GM10248 (cell line): Measurements from ENCODE around the gene ANKRD33.

Experiments
- CTCF ChIA-PET: fragments of 300-600 bp; sonication (Branson Sonifier 250); formaldehyde crosslinking; extraction: SDS; loops from one replicate; lab custom pipeline; 2021; ENCODE audit warnings: antibody characterized with exemption; lab: Yijun Ruan, JAX
- POLR2A ChIA-PET: fragments of 350-650 bp; sonication (Branson Sonifier 250); formaldehyde crosslinking; extraction: SDS; loops from one replicate; lab custom pipeline; 2020; ENCODE audit warnings: antibody characterized with exemption; lab: Yijun Ruan, JAX
- DNase-seq: peaks from one replicate; pipeline ENCODE4 v3.0.0; 2012; ENCODE audit errors: extremely low spot score
- TF ChIP-seq, protein P1 (sequence below): IDR thresholded peaks from 2 replicates; pipeline ENCODE4 v1.5.1; 2012; ENCODE audit warnings: mild to moderate bottlenecking, low read depth; ENCODE audit errors: extremely low read depth, missing control alignments, control extremely low read depth

Gene ANKRD33

DNA sequence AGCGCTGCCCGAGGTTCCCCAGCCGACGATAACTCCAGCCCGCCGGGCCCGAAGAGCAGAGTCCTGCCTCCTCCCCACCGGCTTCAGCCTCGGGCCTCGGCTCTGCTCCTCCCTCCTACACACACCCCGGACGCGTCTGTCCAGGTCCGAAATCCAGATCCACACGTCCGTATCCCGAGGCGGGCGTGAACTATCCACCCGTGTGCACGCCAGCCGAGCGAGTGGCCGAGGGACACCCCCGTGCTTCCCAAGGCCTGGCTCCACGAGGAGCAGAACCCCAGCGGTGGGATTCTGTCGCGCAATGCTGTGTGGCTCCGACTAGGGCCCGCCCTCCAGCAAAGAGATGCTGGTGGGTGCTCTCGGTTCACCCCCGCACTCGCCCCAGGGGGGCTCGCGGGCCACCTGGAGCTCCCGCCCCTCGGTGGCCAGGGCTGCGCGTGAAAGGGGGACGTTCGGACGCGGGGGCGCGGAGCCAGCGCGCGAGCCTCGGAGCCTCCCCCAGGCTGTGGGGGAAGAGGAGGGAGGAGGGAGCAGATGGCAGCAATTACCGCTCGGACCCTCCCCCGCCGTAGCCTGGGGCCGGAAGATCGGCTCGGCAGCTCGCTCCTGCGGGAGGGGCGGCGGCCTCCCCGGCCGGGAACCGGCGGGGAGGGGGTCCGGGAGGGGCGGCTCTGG, 18.9 kb upstream of the ANKRD33 start:
- ChIA-PET CTCF (interaction anchor here (1.4 kb wide), 1 partner anchor 10 kb away, joined by 3 read pairs; no protein-coding TSS in a partner anchor), POLR2A (no interaction called here)
- TF ChIP-seq, protein P1, sequence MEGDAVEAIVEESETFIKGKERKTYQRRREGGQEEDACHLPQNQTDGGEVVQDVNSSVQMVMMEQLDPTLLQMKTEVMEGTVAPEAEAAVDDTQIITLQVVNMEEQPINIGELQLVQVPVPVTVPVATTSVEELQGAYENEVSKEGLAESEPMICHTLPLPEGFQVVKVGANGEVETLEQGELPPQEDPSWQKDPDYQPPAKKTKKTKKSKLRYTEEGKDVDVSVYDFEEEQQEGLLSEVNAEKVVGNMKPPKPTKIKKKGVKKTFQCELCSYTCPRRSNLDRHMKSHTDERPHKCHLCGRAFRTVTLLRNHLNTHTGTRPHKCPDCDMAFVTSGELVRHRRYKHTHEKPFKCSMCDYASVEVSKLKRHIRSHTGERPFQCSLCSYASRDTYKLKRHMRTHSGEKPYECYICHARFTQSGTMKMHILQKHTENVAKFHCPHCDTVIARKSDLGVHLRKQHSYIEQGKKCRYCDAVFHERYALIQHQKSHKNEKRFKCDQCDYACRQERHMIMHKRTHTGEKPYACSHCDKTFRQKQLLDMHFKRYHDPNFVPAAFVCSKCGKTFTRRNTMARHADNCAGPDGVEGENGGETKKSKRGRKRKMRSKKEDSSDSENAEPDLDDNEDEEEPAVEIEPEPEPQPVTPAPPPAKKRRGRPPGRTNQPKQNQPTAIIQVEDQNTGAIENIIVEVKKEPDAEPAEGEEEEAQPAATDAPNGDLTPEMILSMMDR = no peak
- no peak for DNase-seq

DNA sequence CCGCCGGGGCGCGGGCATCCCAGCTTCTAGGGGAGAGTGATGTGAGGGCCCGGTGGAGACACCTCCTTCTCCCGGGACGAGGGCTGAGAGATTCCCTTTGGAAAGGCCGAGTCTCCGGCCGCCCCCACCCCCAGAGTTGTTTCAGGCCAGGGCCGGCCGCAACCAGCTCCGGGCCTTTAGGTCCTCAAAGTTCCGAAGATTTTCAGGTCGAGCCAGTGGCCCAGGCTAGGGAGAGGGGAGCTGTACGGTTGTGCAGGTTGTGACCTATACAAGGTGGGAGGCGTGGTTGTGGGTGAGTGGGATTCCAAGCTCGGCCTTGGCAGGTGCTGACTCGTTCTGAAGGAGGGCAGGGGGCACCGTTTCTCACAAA, 18.4 kb upstream of the ANKRD33 start:
- TF ChIP-seq, protein P1 = no peak
- CTCF ChIA-PET = interaction anchor here (1.4 kb wide), 1 partner anchor 10 kb away, joined by 3 read pairs; no protein-coding TSS in a partner anchor
- POLR2A ChIA-PET = no interaction called here
- no peak for DNase-seq

DNA sequence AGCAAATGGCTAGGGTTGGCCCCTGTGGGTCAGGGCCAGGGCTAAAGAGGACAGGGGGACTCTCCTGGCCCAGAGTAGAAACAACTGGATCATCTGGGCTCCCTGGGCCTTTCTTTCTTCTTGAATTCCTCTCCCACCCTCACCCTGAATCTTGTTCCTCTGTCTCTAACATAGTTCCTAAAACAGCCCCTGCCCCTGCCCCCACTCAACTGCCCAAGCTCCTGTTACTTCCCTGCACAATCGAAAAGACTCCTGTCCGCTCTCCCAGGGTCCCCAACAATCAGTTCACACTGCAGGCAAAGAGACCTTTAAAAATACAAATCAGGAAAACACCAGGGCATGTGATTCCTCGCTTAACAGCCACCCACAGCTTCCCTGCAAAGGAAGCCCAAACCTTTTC, 18.0 kb upstream of the ANKRD33 start:
- ChIA-PET CTCF (interaction anchor here (1.4 kb wide), 1 partner anchor 9 kb away, joined by 3 read pairs; no protein-coding TSS in a partner anchor), POLR2A (no interaction called here)
- TF ChIP-seq, protein P1 = no peak
- no peak for DNase-seq

DNA sequence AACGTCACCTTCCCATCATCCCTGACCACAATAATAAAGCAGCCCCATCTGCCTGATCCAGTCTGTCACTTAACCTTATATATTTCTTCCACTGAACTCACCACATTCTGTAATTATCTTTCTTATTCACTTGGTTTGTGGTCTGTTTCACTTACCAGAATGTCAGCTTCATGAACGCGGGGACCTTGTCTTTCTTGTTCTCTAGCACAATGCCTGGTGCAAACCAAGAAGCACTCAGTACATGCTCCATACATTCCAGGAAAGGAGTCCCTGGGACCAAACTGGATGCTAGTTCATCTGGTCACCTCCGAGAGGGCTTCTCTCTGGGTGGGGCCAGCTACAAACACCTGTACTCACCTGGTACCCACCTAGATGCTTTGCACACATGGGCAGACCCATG, 17.4 kb upstream of the ANKRD33 start:
- ChIA-PET POLR2A (no interaction called here), CTCF (no interaction called here)
- TF ChIP-seq, protein P1 = no peak
- no peak for DNase-seq

DNA sequence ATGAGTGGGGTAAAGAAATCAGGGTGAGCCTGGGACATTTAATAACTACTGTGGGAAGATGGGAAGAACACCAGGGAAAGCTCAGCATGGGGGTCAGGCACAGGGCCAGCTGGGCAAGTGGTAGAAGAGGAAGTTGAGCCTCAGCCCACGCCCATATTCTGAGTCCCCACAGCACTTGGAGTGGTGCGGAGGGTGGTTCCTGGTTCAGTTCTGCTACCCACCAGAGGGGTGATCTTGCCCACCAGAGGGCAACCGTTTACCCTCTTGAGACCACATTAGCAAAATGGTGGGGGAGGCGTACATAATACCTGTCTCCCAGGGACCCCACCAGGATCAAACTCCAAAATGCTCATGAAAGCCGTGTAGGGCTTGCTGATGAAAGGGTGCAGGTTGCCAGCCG, 16.8 kb upstream of the ANKRD33 start:
- DNase-seq = no peak
- ChIA-PET CTCF (interaction anchor here (1.4 to 1.7 kb wide), 2 partner anchors 30 to 450 kb away, joined by 3 to 5 read pairs; no protein-coding TSS in a partner anchor), POLR2A (no interaction called here)
- TF ChIP-seq, protein P1 = no peak

DNA sequence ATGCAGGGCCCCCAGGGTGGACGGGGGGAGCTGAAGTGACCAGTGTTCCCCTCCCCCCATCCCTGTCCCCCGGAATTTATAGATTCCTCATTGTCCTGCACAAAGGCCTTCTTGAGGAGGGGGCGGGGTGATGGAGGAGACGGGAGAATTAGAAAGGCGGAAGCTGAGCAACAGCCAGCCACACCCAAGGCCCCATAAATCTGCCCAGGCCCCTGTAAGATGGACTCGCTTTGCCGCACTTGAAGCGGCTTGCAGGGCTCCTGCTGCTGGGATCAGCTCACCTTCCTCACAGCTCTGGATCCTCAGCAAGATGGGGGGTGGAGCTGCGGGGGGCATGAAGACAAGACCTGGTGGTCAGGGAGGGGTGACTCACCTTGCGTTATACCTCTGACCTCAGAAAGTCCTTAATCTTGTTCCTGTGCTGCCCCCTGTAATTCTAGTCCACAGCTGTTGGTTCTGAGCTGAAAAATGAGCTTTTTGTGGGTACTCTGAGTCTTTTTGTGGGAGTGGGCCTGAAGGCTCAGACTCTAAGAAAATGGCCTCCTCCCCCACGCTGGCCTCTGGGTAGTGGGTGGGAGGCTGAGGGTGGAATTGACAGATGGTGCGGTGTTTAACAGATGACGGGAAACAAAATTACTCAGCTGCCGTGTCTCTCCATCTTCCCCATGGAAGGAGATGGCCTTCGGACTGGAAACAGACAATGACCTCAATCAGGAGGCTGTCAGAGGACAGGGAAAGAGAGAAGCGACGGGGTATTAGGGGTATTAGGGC, 15.8 kb upstream of the ANKRD33 start:
- TF ChIP-seq, protein P1 = no peak
- ChIA-PET CTCF (interaction anchor here (1.4 to 1.7 kb wide), 2 partner anchors 29 to 451 kb away, joined by 3 to 5 read pairs; no protein-coding TSS in a partner anchor), POLR2A (no interaction called here)
- DNase-seq = no peak
